NCI-H1436 treated with DMSO at 0.1 percent for 48 hours (cell line): ENCODE data around the gene CD68.

Source experiments
- DNase-seq: peaks from one replicate; lab custom pipeline; 2025; lab: John Stamatoyannopoulos, UW

CD68 gene

GRCh38 chr17:7579001-7579833 lies at the start of gene CD68:
TSS of gene CD68 (plus strand) at chr17:7579638. CDS start at chr17:7579678, 40 bp downstream.
- no peak for DNase-seq

- DNase-seq = no peak
Measured at GRCh38 chr17:7530023-7530900, 49.2 kb upstream of the CD68 start.

- no peak for DNase-seq
Measured at GRCh38 chr17:7538050-7538449, 41.4 kb upstream of the CD68 start.

- DNase-seq = no peak
Measured at GRCh38 chr17:7538891-7539545, 40.4 kb upstream of the CD68 start.

GRCh38 chr17:7541074-7541621 lies 38.3 kb upstream of the CD68 start:
- DNase-seq = no peak

- no peak for DNase-seq
Measured at GRCh38 chr17:7544911-7545310, 34.5 kb upstream of the CD68 start.

GRCh38 chr17:7548585-7549400 lies 30.6 kb upstream of the CD68 start, which contains the start of gene TNFSF12:
TSS of gene TNFSF12 (plus strand) at chr17:7549058. CDS start at chr17:7549154, 96 bp downstream.
- DNase-seq = no peak

- DNase-seq = no peak
Measured at GRCh38 chr17:7549401-7550055, 29.9 kb upstream of the CD68 start.

- no peak for DNase-seq
Measured at GRCh38 chr17:7550344-7550743, 29.1 kb upstream of the CD68 start.

GRCh38 chr17:7551396-7551795 lies 28.0 kb upstream of the CD68 start:
- no peak for DNase-seq

GRCh38 chr17:7552621-7553051 lies 26.8 kb upstream of the CD68 start:
- no peak for DNase-seq

GRCh38 chr17:7553356-7553755 lies 26.1 kb upstream of the CD68 start:
- no peak for DNase-seq

- DNase-seq = no peak
Measured at GRCh38 chr17:7555320-7555948, 24.0 kb upstream of the CD68 start.

GRCh38 chr17:7556627-7557026 lies 22.8 kb upstream of the CD68 start:
- no peak for DNase-seq

GRCh38 chr17:7557147-7557764 lies 22.2 kb upstream of the CD68 start:
- DNase-seq = no peak

GRCh38 chr17:7557775-7558543 lies 21.5 kb upstream of the CD68 start:
- DNase-seq = no peak

- no peak for DNase-seq
Measured at GRCh38 chr17:7558544-7559319, 20.7 kb upstream of the CD68 start, which contains the start of gene TNFSF13. TSS of gene TNFSF13 (plus strand) at chr17:7558750. CDS start at chr17:7559040, 290 bp downstream.
